Caco-2 (cell line): ENCODE measurements around the gene TAS2R20. TPM values are rescaled to one million over a fixed set of nuclear protein-coding genes. Genes with fewer than 3 reads are reported as not detected.
"Not testable (repeated sequence)": the region's sequence is repeated elsewhere in the genome, so short reads cannot be mapped to it uniquely, and the experiment has no call there.

Source experiments
- BruUV-seq: library from RNA; stranded (reverse); fragments of 400-500 nt; replicated peaks from 2 replicates; lab custom pipeline; 2021; lab: Mats Ljungman, UMichigan
- CTCF ChIA-PET: fragments of 300-600 bp; sonication (Branson Sonifier 250); formaldehyde crosslinking; loops from one replicate; lab custom pipeline; 2022; ENCODE audit warnings: antibody characterized with exemption; lab: Charles Lee
- POLR2A ChIA-PET: fragments of 300-600 bp; sonication (Branson Sonifier 250); formaldehyde crosslinking; loops from one replicate; lab custom pipeline; 2022; ENCODE audit warnings: antibody characterized with exemption; lab: Charles Lee
- DNase-seq, 2 experiments: peaks; one replicate each; pipeline versions ENCODE4 v3.0.0 to v3.0.0-alpha.2; 2020 to 2022
- H3K27me3 ChIP-seq: replicated peaks from 2 replicates; pipeline ENCODE4 v1.6.0; 2011; ENCODE audit warnings: low read length; ENCODE audit not compliant: control insufficient read depth, insufficient read depth
- H3K36me3 ChIP-seq: 2 replicates; pipeline ENCODE4 v1.5.1; 2011; ENCODE audit warnings: low read length; ENCODE audit not compliant: control insufficient read depth, insufficient read depth
- H3K4me1 ChIP-seq: fragments of 250-450 bp; sonication (Bioruptor Pico); 2 replicates; pipeline ENCODE4 v1.5.1; 2020; ENCODE audit warnings: mild to moderate bottlenecking
- H3K4me3 ChIP-seq: 2 replicates; pipeline ENCODE4 v1.5.1; 2011; ENCODE audit warnings: low read depth, mild to moderate bottlenecking, control low read depth, low read length
- H3K9me3 ChIP-seq: fragments of 250-450 bp; sonication (Bioruptor Pico); 2 replicates; pipeline ENCODE4 v1.5.1; 2020; ENCODE audit warnings: mild to moderate bottlenecking, moderate library complexity
- H3K27ac Mint-ChIP-seq: one replicate; pipeline ENCODE4 v1.8.0; 2022; ENCODE audit warnings: mixed read lengths; ENCODE audit not compliant: unreplicated experiment
- H3K27me3 Mint-ChIP-seq: one replicate; pipeline ENCODE4 v1.8.0; 2022; ENCODE audit warnings: mixed read lengths; ENCODE audit not compliant: insufficient read depth, unreplicated experiment
- H3K36me3 Mint-ChIP-seq: one replicate; pipeline ENCODE4 v1.8.0; 2022; ENCODE audit warnings: mild to moderate bottlenecking, mixed read lengths; ENCODE audit not compliant: insufficient read depth, unreplicated experiment
- H3K4me1 Mint-ChIP-seq: one replicate; pipeline ENCODE4 v1.8.0; 2022; ENCODE audit warnings: low read depth, mixed read lengths; ENCODE audit not compliant: unreplicated experiment
- H3K4me3 Mint-ChIP-seq: one replicate; pipeline ENCODE4 v1.8.0; 2022; ENCODE audit warnings: mild to moderate bottlenecking, moderate library complexity, mixed read lengths; ENCODE audit not compliant: unreplicated experiment
- H3K9me3 Mint-ChIP-seq: one replicate; pipeline ENCODE4 v1.8.0; 2022; ENCODE audit warnings: mixed read lengths; ENCODE audit not compliant: unreplicated experiment
- intact Hi-C: fragments of 100-400 bp; cut with micrococcal nuclease; formaldehyde crosslinking; loops from one replicate; pipeline ENCODE4 v1.10.0; 2022; ENCODE audit not compliant: unreplicated experiment
- total RNA-seq: library from RNA; stranded (reverse); gene quantifications from 2 replicates; pipeline ENCODE4 v1.2.3, GENCODE V29; 2022
- TF ChIP-seq, protein P1 (sequence below), 2 experiments: fragments of 200-600 bp in 1 of 2; IDR thresholded peaks; 1 replicate in 1 of 2; 2 replicates in 1 of 2; pipeline versions ENCODE4 v1.5.1 to v1.8.0; 2011 to 2022; ENCODE audit warnings: antibody characterized with exemption in 1 of 2, control low read depth in 1 of 2, inconsistent platforms in 1 of 2, low read depth in 1 of 2, low read length in 1 of 2, mild to moderate bottlenecking in 1 of 2, moderate library complexity in 1 of 2; ENCODE audit not compliant: insufficient read depth in 1 of 2, severe bottlenecking in 1 of 2, unreplicated experiment in 1 of 2

TAS2R20 gene
- total RNA-seq, 1 experiment from 2014 or later, result 2.2 TPM

DNA sequence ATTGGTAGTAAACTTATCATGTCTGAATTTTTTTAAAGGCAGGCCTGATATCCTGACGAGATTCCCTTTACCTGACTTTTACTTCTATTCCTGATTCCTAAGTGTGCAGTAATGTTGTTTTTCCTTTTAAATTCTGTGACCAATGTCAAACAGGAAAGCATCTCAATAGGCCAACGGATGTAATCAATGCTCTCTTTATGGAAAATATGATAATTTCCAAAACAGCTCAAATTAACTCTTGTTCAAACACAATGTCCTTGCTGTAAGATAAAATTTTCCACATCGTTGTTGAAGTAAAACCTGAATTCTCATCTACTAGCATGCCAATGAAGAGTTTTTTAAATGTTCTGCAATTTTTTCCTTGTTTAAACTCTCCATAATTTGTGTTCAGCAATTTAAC lies 41.1 kb upstream of the TAS2R20 start:
- no peak overlapping the region for H3K4me3 Mint-ChIP-seq
- CTCF ChIA-PET, result no interaction called here
- BruUV-seq, result no TSS peak
- H3K9me3 Mint-ChIP-seq, result no peaks in the 10 kb centered on the region
- peaks cover 20% of the 10 kb centered on the region for H3K36me3 Mint-ChIP-seq
- H3K4me1 Mint-ChIP-seq, result peaks cover 8% of the 10 kb centered on the region
- no peaks in the 10 kb centered on the region for H3K4me1 ChIP-seq
- H3K27me3 Mint-ChIP-seq, result no peaks in the 10 kb centered on the region
- H3K36me3 ChIP-seq, result no peaks in the 10 kb centered on the region
- no peak for DNase-seq
- TF ChIP-seq, protein P1, sequence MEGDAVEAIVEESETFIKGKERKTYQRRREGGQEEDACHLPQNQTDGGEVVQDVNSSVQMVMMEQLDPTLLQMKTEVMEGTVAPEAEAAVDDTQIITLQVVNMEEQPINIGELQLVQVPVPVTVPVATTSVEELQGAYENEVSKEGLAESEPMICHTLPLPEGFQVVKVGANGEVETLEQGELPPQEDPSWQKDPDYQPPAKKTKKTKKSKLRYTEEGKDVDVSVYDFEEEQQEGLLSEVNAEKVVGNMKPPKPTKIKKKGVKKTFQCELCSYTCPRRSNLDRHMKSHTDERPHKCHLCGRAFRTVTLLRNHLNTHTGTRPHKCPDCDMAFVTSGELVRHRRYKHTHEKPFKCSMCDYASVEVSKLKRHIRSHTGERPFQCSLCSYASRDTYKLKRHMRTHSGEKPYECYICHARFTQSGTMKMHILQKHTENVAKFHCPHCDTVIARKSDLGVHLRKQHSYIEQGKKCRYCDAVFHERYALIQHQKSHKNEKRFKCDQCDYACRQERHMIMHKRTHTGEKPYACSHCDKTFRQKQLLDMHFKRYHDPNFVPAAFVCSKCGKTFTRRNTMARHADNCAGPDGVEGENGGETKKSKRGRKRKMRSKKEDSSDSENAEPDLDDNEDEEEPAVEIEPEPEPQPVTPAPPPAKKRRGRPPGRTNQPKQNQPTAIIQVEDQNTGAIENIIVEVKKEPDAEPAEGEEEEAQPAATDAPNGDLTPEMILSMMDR (IDR thresholded peaks at IDR 0.05; ENCODE audit: insufficient read depth in 1 of 2, low read depth in 1 of 2, low read length in 1 of 2, severe bottlenecking in 1 of 2, unreplicated experiment in 1 of 2), result no peak
- intact Hi-C loops, result no loop called here
- H3K4me3 ChIP-seq, result no peak overlapping the region
- H3K9me3 ChIP-seq, result no peaks in the 10 kb centered on the region
- H3K27ac Mint-ChIP-seq, result no peak overlapping the region
- POLR2A ChIA-PET, result no interaction called here
- H3K27me3 ChIP-seq, result no peaks in the 10 kb centered on the region

- POLR2A ChIA-PET, result not testable (repeated sequence)
- peaks cover 16% of the 10 kb centered on the region for H3K36me3 Mint-ChIP-seq
Observed at GRCh38 chr12:11033959-11034358, 35.9 kb upstream of the TAS2R20 start.

GRCh38 chr12:11031307-11031706 lies 33.2 kb upstream of the TAS2R20 start, which contains the start of gene TAS2R31:
TAS2R31 (minus strand) TSS chr12:11031407; CDS start chr12:11031335, 72 bp downstream.
- Histone ChIP-seq H3K4me1 (no peaks in the 10 kb centered on the region), H3K9me3 (no peaks in the 10 kb centered on the region), H3K36me3 (peaks cover 3% of the 10 kb centered on the region), H3K27me3 (no peaks in the 10 kb centered on the region), H3K4me3 (no peak within 1 kb of the TSS)
- H3K4me1 Mint-ChIP-seq, result no peaks in the 10 kb centered on the region
- H3K27me3 Mint-ChIP-seq, result no peaks in the 10 kb centered on the region
- POLR2A ChIA-PET, result no interaction called here
- intact Hi-C loops, result no loop called here
- TF ChIP-seq, protein P1 (IDR thresholded peaks at IDR 0.05; ENCODE audit: insufficient read depth in 1 of 2, low read depth in 1 of 2, low read length in 1 of 2, severe bottlenecking in 1 of 2, unreplicated experiment in 1 of 2), result no peak
- CTCF ChIA-PET, result no interaction called here
- no peak within 1 kb of the TSS for H3K4me3 Mint-ChIP-seq
- H3K9me3 Mint-ChIP-seq, result no peaks in the 10 kb centered on the region
- no peak for DNase-seq
- peaks cover 20% of the 10 kb centered on the region for H3K36me3 Mint-ChIP-seq
- no TSS peak for BruUV-seq
- H3K27ac Mint-ChIP-seq, result no peak within 1 kb of the TSS

More at GRCh38 chr12:11033959-11034358, 35.9 kb upstream of the TAS2R20 start:
- H3K4me1 Mint-ChIP-seq, H3K27ac Mint-ChIP-seq, DNase-seq, H3K36me3 ChIP-seq, H3K4me3 ChIP-seq, H3K9me3 ChIP-seq, CTCF ChIA-PET, intact Hi-C loops, H3K4me1 ChIP-seq, H3K9me3 Mint-ChIP-seq, H3K27me3 Mint-ChIP-seq, H3K4me3 Mint-ChIP-seq, H3K27me3 ChIP-seq, BruUV-seq: not testable (repeated sequence)
